Fibroblast of lung (primary cell): ENCODE measurements around the gene FHIT. TPM values are rescaled to one million over a fixed set of nuclear protein-coding genes. Genes with fewer than 3 reads are reported as not detected.
"Not testable (repeated sequence)": the region's sequence is repeated elsewhere in the genome, so short reads cannot be mapped to it uniquely, and the experiment has no call there.

Experiments
- DNase-seq, 2 donors: peaks; one replicate each; pipeline versions ENCODE4 v3.0.0 to v3.0.0-alpha.2; 2010; ENCODE audit warnings: low read depth in 2 of 2
- H2AFZ ChIP-seq: 2 replicates; pipeline ENCODE4 v1.5.1; 2012; ENCODE audit warnings: low read length, control low read depth, inconsistent platforms
- H3K27ac ChIP-seq: 2 replicates; pipeline ENCODE4 v1.5.1; 2011; ENCODE audit warnings: low read length, control low read depth; ENCODE audit not compliant: insufficient read depth
- H3K27me3 ChIP-seq: 2 replicates; pipeline ENCODE4 v1.5.1; 2011; ENCODE audit warnings: mild to moderate bottlenecking, low read length; ENCODE audit not compliant: control insufficient read depth, insufficient read depth
- H3K36me3 ChIP-seq: 2 replicates; pipeline ENCODE4 v1.5.1; 2011; ENCODE audit warnings: low read length; ENCODE audit not compliant: control insufficient read depth, insufficient read depth
- H3K4me1 ChIP-seq: 2 replicates; pipeline ENCODE4 v1.5.1; 2011; ENCODE audit warnings: low read length; ENCODE audit not compliant: control insufficient read depth, insufficient read depth; ENCODE audit errors: extremely low read depth
- H3K4me2 ChIP-seq: 2 replicates; pipeline ENCODE4 v1.5.1; 2011; ENCODE audit warnings: low read length, control low read depth; ENCODE audit not compliant: insufficient read depth; ENCODE audit errors: extremely low read depth
- H3K4me3 ChIP-seq, 4 experiments: fragments of 200-600 bp in 1 of 4; sonication (generic) in 1 of 4; replicated peaks in 1 of 4; 2 replicates each; pipeline ENCODE4 v1.5.1; 2011 to 2016; ENCODE audit warnings: low read length in 4 of 4, low read depth in 3 of 4, mild to moderate bottlenecking in 3 of 4, control low read depth in 2 of 4, inconsistent platforms in 1 of 4, mixed read lengths in 1 of 4; ENCODE audit not compliant: insufficient read depth in 1 of 4; ENCODE audit errors: control extremely low read depth in 1 of 4
- H3K79me2 ChIP-seq: 2 replicates; pipeline ENCODE4 v1.5.1; 2012; ENCODE audit warnings: mild to moderate bottlenecking, low read length, inconsistent platforms; ENCODE audit not compliant: control insufficient read depth, insufficient read depth
- H3K9ac ChIP-seq: 2 replicates; pipeline ENCODE4 v1.5.1; 2011; ENCODE audit warnings: mild to moderate bottlenecking, low read length, control low read depth; ENCODE audit not compliant: insufficient read depth
- H3K9me3 ChIP-seq: 2 replicates; pipeline ENCODE4 v1.5.1; 2012; ENCODE audit warnings: low read depth, low read length; ENCODE audit not compliant: control insufficient read depth, insufficient read depth
- H4K20me1 ChIP-seq: 2 replicates; pipeline ENCODE4 v1.5.1; 2011; ENCODE audit warnings: low read length; ENCODE audit not compliant: control insufficient read depth, insufficient read depth; ENCODE audit errors: extremely low read depth
- CTCF ChIP-seq, 2 donors: IDR thresholded peaks in 1 of 2; conservative IDR thresholded peaks in 1 of 2; 1 replicate in 1 of 2; 2 replicates in 1 of 2; pipeline ENCODE4 v1.5.1; 2011 to 2012; ENCODE audit warnings: low read length in 2 of 2, control low read depth in 1 of 2, inconsistent platforms in 1 of 2, low read depth in 1 of 2, mild to moderate bottlenecking in 1 of 2
- EZH2 ChIP-seq: IDR thresholded peaks from 2 replicates; pipeline ENCODE4 v1.5.1; 2012; ENCODE audit warnings: low read length, control low read depth, mild to moderate bottlenecking; ENCODE audit errors: missing control alignments
- polyA plus RNA-seq, 2 donors: library from polyadenylated mRNA; depleted of rRNA in 1 of 2; stranded (reverse) in 1 of 2; unstranded in 1 of 2; fragments of >200 nt; gene quantifications; 2 replicates each; pipeline ENCODE4 v1.2.1, GENCODE V29; 2011 to 2012; ENCODE audit warnings: missing spikeins in 1 of 2
- total RNA-seq: library from RNA; depleted of rRNA; stranded (reverse); fragments of >200 nt; gene quantifications from 2 replicates; pipeline ENCODE4 v1.2.1, GENCODE V29; 2014

FHIT gene
- total and polyA plus RNA-seq, 2 donors (not counting 1 experiment from before 2014, with no cell fraction given) = 0.79 to 2.1 TPM

- H3K9me3 ChIP-seq = no peaks in the 10 kb centered on the region
- no peak for TF ChIP-seq CTCF (conservative IDR thresholded peaks at IDR 0.05 in 1 of 2, IDR thresholded peaks at IDR 0.05 in 1 of 2; ENCODE audit: low read depth in 1 of 2, low read length in 2 of 2)
- no peak for TF ChIP-seq EZH2
- H2AFZ ChIP-seq = no peak overlapping the region
- H3K36me3 ChIP-seq = no peaks in the 10 kb centered on the region
- H3K4me2 ChIP-seq = no peak overlapping the region
- no peaks in the 10 kb centered on the region for H4K20me1 ChIP-seq
- H3K27me3 ChIP-seq = no peaks in the 10 kb centered on the region
- no peak overlapping the region for H3K9ac ChIP-seq
- no peaks in the 10 kb centered on the region for H3K79me2 ChIP-seq
- no peak for DNase-seq
- no peaks in the 10 kb centered on the region for H3K4me1 ChIP-seq
- no peak overlapping the region for H3K27ac ChIP-seq
- H3K4me3 ChIP-seq = no peak overlapping the region
Measured at GRCh38 chr3:59935025-59935424, 1316.2 kb downstream of the FHIT start.

GRCh38 chr3:59934560-59934959 lies 1316.7 kb downstream of the FHIT start:
- not testable (repeated sequence) for DNase-seq, H3K9me3 ChIP-seq, H3K4me1 ChIP-seq

GRCh38 chr3:59930170-59930569 lies 1321.1 kb downstream of the FHIT start:
- Histone ChIP-seq H2AFZ (no peak overlapping the region), H3K79me2 (no peaks in the 10 kb centered on the region), H3K27ac (no peak overlapping the region), H3K4me3 (no peak overlapping the region), H3K27me3 (no peaks in the 10 kb centered on the region), H3K4me2 (no peak overlapping the region), H3K4me1 (no peaks in the 10 kb centered on the region), H3K9ac (no peak overlapping the region), H4K20me1 (no peaks in the 10 kb centered on the region), H3K9me3 (no peaks in the 10 kb centered on the region), H3K36me3 (no peaks in the 10 kb centered on the region)
- no peak for DNase-seq
- TF ChIP-seq CTCF (conservative IDR thresholded peaks at IDR 0.05 in 1 of 2, IDR thresholded peaks at IDR 0.05 in 1 of 2; ENCODE audit: low read depth in 1 of 2, low read length in 2 of 2) = no peak
- no peak for TF ChIP-seq EZH2

More at GRCh38 chr3:59934560-59934959, 1316.7 kb downstream of the FHIT start:
- not testable (repeated sequence) for H4K20me1 ChIP-seq, H3K27me3 ChIP-seq, H3K4me2 ChIP-seq, H3K9ac ChIP-seq, H2AFZ ChIP-seq, H3K4me3 ChIP-seq, H3K27ac ChIP-seq, H3K79me2 ChIP-seq, H3K36me3 ChIP-seq
